ENCODE data around the gene COASY.

Gene COASY

DNA sequence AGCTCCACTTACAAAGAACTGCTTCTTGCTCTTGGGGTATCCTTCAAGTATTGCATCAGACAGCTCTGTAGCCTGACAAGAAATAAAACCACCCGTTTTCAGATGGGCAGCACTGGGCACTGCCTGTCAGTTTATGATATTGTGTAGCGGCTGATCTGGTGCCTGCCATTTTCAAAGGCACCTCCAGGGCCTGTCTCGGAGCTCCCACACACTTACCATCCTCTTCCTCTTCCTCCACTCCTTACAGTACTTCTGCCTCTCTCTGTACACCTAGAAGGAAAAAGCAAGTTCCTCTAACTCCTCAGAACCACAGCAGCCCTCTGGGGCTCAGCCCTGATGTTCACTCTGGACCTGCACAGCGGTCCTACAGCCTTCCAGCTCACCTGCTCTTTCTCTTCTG, 11.1 kb downstream of the COASY start:
- no peak for DNase-seq
- peaks cover 9% of the 10 kb centered on the region; the same call in 1 of the 2 replicates for H3K4me1 ChIP-seq (ENCODE audit: low read length)
- no peak overlapping the region for H2AFZ ChIP-seq (ENCODE audit: low read length)
- H3K9me3 ChIP-seq (replicated peaks; ENCODE audit: insufficient read depth, low read length) = no peaks in the 10 kb centered on the region
- no peak overlapping the region for H3K4me2 ChIP-seq (ENCODE audit: low read depth, low read length)
- peaks cover 6% of the 10 kb centered on the region; the same call in 1 of the 2 replicates for H3K36me3 ChIP-seq (replicated peaks; ENCODE audit: insufficient read depth, low read length)
- H3K9me2 ChIP-seq (replicated peaks; ENCODE audit: insufficient read depth, low read length) = no peaks in the 10 kb centered on the region
- no peaks in the 10 kb centered on the region for H3K27me3 ChIP-seq (replicated peaks; ENCODE audit: insufficient read depth, low read length)
- H3K9ac ChIP-seq (ENCODE audit: low read length) = no peak overlapping the region
- no peaks in the 10 kb centered on the region for H4K20me1 ChIP-seq (ENCODE audit: insufficient read depth, low read length)
- TF ChIP-seq EZH2 (optimal IDR thresholded peaks at IDR 0.05; ENCODE audit: low read depth, low read length) = no peak
- TF ChIP-seq, protein P1, sequence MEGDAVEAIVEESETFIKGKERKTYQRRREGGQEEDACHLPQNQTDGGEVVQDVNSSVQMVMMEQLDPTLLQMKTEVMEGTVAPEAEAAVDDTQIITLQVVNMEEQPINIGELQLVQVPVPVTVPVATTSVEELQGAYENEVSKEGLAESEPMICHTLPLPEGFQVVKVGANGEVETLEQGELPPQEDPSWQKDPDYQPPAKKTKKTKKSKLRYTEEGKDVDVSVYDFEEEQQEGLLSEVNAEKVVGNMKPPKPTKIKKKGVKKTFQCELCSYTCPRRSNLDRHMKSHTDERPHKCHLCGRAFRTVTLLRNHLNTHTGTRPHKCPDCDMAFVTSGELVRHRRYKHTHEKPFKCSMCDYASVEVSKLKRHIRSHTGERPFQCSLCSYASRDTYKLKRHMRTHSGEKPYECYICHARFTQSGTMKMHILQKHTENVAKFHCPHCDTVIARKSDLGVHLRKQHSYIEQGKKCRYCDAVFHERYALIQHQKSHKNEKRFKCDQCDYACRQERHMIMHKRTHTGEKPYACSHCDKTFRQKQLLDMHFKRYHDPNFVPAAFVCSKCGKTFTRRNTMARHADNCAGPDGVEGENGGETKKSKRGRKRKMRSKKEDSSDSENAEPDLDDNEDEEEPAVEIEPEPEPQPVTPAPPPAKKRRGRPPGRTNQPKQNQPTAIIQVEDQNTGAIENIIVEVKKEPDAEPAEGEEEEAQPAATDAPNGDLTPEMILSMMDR (IDR thresholded peaks at IDR 0.05; ENCODE audit: low read length) = no peak
- no peak for TF ChIP-seq EZH2phosphoT487 (IDR thresholded peaks at IDR 0.05; ENCODE audit: low read length)
- H3K4me3 ChIP-seq (ENCODE audit: low read length) = no peak overlapping the region
- H3K27ac ChIP-seq (ENCODE audit: low read length) = no peak overlapping the region
- H3K79me2 ChIP-seq (ENCODE audit: low read length) = peaks cover 84% of the 10 kb centered on the region
- peaks cover 24% of the 10 kb centered on the region for H3F3A ChIP-seq (ENCODE audit: insufficient read depth, low read length)

DNA sequence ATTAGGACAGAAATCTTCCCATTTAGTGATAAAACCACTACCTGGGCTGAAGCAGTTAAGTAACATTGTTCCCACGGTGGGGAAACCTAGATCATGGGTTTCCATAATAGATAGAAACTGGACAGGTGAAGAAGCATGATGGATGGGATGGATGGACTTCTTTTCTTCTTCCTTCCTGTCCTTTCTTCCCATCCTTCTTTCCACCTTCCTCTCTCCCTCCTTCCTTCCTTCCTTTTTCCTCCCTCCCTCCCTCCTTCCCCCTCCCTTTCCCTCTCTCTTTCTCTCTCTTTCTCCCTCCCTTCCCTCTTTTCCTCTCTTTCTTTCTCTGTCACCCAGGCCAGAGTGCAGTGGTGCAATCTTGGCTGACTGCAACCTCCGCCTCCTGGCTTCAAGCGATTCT, 12.5 kb downstream of the COASY start:
- peaks cover 14% of the 10 kb centered on the region for H3K4me1 ChIP-seq (ENCODE audit: low read length)
- H3F3A ChIP-seq (ENCODE audit: insufficient read depth, low read length) = peaks cover 35% of the 10 kb centered on the region

DNA sequence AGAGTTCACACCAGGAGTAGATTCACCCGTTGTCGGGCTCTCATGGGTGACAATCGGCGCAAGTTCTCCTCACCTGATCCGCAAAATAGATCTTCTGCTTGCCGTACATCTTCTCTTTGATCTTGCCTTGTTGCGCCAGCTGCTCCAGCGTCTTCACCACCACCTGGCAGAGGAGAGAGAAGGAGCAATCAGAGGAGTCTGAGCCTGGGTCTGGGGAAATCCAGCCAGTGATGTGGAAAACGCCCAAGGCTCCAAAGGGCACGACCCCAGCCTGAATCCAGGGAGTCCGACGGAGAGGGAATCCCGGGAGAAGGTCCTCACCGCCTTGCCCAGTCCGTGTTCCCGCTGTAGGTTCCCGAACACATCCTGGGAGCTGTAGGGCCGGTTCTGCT, 15.2 kb downstream of the COASY start:
- peaks cover 4% of the 10 kb centered on the region; the same call in 1 of the 2 replicates for H3K36me3 ChIP-seq (replicated peaks; ENCODE audit: insufficient read depth, low read length)
- H4K20me1 ChIP-seq (ENCODE audit: insufficient read depth, low read length) = no peaks in the 10 kb centered on the region
- H3F3A ChIP-seq (ENCODE audit: insufficient read depth, low read length) = peaks cover 40% of the 10 kb centered on the region
- no peaks in the 10 kb centered on the region for H3K27me3 ChIP-seq (replicated peaks; ENCODE audit: insufficient read depth, low read length)
- no peaks in the 10 kb centered on the region for H3K9me2 ChIP-seq (replicated peaks; ENCODE audit: insufficient read depth, low read length)
- no peaks in the 10 kb centered on the region for H3K9me3 ChIP-seq (replicated peaks; ENCODE audit: insufficient read depth, low read length)
- peaks cover 37% of the 10 kb centered on the region for H3K4me1 ChIP-seq (ENCODE audit: low read length)
- DNase-seq = peak; percentile 42
- H3K9ac ChIP-seq (ENCODE audit: low read length) = peak overlapping the region; percentile 95
- TF ChIP-seq EZH2phosphoT487 (IDR thresholded peaks at IDR 0.05; ENCODE audit: low read length) (no peak), EZH2 (optimal IDR thresholded peaks at IDR 0.05; ENCODE audit: low read depth, low read length) (no peak)
- TF ChIP-seq, protein P1 (IDR thresholded peaks at IDR 0.05; ENCODE audit: low read length) = no peak
- peak overlapping the region; percentile 90 for H3K4me3 ChIP-seq (ENCODE audit: low read length)
- peaks cover 64% of the 10 kb centered on the region for H3K79me2 ChIP-seq (ENCODE audit: low read length)
- peak overlapping the region; percentile 98; the same call in 1 of the 2 replicates for H3K27ac ChIP-seq (ENCODE audit: low read length)
- peak overlapping the region; percentile 71 for H3K4me2 ChIP-seq (ENCODE audit: low read depth, low read length)
- H2AFZ ChIP-seq (ENCODE audit: low read length) = peak overlapping the region; percentile 7; the same call in 1 of the 2 replicates

More for the DNA sequence above, 12.5 kb downstream of the COASY start:
- Histone ChIP-seq H3K4me3 (ENCODE audit: low read length) (no peak overlapping the region), H4K20me1 (ENCODE audit: insufficient read depth, low read length) (no peaks in the 10 kb centered on the region), H3K9me3 (replicated peaks; ENCODE audit: insufficient read depth, low read length) (no peaks in the 10 kb centered on the region), H3K27me3 (replicated peaks; ENCODE audit: insufficient read depth, low read length) (no peaks in the 10 kb centered on the region), H3K9ac (ENCODE audit: low read length) (no peak overlapping the region), H3K79me2 (ENCODE audit: low read length) (peaks cover 72% of the 10 kb centered on the region), H3K9me2 (replicated peaks; ENCODE audit: insufficient read depth, low read length) (no peaks in the 10 kb centered on the region), H2AFZ (ENCODE audit: low read length) (no peak overlapping the region), H3K4me2 (ENCODE audit: low read depth, low read length) (no peak overlapping the region), H3K27ac (ENCODE audit: low read length) (no peak overlapping the region), H3K36me3 (replicated peaks; ENCODE audit: insufficient read depth, low read length) (peaks cover 4% of the 10 kb centered on the region; the same call in 1 of the 2 replicates)
- DNase-seq = no peak
- TF ChIP-seq EZH2phosphoT487 (IDR thresholded peaks at IDR 0.05; ENCODE audit: low read length) (no peak), EZH2 (optimal IDR thresholded peaks at IDR 0.05; ENCODE audit: low read depth, low read length) (no peak)
- TF ChIP-seq, protein P1 (IDR thresholded peaks at IDR 0.05; ENCODE audit: low read length) = no peak
